GM12874 (cell line): ENCODE results near the gene ELMO1.

Experiments
- CTCF ChIP-seq: IDR thresholded peaks from 2 replicates; pipeline ENCODE4 v1.5.1; 2011; ENCODE audit warnings: low read depth, mild to moderate bottlenecking, control low read depth, low read length, moderate library complexity; ENCODE audit not compliant: insufficient read depth

ELMO1 gene

DNA sequence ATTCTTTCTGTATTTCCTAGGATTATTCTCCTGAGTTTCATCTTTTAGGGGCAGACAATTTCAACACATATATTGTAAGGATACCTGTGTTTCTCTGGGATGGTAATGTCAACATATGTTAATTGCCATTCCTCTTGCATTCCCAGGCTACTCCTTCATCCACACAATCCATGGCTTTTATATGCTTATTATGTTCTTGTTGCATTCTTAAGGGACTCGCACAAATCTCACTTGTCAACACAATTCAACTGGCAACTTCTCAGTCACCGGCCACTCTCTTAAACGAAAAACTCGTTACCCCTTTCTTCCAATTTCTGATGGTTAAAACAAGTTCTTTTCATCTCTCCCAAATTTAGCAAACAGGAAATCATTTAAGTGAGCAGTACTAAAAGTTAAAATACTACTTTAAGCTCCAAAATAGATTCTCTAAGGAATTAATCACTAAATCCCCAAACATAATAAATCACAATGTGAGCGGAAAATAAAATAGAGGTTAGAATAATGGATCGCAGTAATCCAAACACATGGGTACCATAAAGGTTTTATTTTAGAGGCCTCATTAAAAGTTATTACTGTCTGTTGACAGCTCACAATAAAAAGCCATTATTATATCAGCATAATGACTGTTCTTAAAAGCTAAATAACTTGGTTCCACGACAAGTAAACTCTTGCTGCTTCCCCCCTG lies 223.2 kb downstream of the ELMO1 start:
- no peak for TF ChIP-seq CTCF

DNA sequence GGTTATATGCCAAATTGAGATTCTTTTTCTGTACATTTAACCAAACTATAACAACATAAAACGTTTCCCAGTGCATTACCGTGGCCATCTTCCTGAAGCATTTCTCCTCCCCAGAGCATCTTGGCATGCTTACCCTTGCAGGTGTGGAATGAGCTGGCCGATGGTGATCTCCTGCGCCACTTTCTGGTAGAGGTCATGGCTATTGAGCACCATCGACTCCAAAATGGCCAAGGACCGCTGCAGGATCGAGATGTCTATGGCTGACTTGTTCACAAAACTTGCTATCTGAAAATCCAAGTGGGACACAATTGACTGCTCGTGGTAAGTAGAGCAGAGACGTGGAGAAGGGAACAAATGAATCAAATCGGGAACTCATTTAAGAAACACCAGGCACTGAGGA lies 223.9 kb downstream of the ELMO1 start:
- TF ChIP-seq CTCF, result no peak

- no peak for TF ChIP-seq CTCF
These were observed 228.0 kb downstream of the ELMO1 start for GRCh38 chr7:37220664-37221063.

GRCh38 chr7:37218956-37219355 lies 229.7 kb downstream of the ELMO1 start:
- no peak for TF ChIP-seq CTCF

GRCh38 chr7:37216923-37217322 lies 231.7 kb downstream of the ELMO1 start:
- no peak for TF ChIP-seq CTCF

DNA sequence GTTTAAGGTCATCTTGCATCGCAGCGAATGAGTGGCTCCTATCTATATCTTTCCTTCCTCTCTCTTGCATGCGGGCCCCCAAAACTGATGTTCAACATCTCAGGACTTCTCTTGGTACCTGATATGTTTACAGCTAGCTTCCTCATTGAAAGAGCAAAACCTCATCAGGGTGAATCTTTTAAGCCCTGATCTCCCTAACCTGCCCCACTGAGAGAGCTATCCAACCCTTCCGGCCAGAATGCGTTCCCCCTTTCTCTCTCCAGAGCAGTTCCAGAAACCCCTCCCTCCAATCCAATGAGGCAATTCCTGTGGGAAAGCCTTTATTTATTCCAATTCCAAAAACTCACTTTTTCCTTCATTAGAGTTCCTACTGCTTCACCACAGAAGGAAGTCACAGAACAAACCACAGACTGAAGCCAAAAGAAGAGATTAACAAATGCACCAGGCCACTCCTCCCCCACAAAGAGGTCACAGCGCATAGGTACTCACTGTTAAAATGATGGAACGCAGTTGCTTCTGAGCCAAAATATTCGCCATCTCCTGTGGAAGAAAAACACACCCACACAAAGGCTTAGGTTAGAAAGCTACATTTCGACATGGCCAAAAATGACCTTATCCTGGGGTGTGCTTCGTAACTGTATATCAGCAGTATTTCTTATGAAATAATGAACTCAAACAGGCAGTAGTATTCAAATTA lies 232.4 kb downstream of the ELMO1 start:
- no peak for TF ChIP-seq CTCF

GRCh38 chr7:37215290-37215923 lies 233.3 kb downstream of the ELMO1 start:
- TF ChIP-seq CTCF, result no peak
